HG03457 (cell line): ENCODE results near the gene GALR2.
A peak's percentile ranks its signal among the peaks of the same experiment; 100 is the strongest.

Source experiments
- ATAC-seq: cut with Tn5 transposase; IDR thresholded peaks from one replicate; pipeline ENCODE4 v1.9.1; 2021; ENCODE audit warnings: moderate number of reproducible peaks; ENCODE audit not compliant: unreplicated experiment

Gene GALR2

DNA sequence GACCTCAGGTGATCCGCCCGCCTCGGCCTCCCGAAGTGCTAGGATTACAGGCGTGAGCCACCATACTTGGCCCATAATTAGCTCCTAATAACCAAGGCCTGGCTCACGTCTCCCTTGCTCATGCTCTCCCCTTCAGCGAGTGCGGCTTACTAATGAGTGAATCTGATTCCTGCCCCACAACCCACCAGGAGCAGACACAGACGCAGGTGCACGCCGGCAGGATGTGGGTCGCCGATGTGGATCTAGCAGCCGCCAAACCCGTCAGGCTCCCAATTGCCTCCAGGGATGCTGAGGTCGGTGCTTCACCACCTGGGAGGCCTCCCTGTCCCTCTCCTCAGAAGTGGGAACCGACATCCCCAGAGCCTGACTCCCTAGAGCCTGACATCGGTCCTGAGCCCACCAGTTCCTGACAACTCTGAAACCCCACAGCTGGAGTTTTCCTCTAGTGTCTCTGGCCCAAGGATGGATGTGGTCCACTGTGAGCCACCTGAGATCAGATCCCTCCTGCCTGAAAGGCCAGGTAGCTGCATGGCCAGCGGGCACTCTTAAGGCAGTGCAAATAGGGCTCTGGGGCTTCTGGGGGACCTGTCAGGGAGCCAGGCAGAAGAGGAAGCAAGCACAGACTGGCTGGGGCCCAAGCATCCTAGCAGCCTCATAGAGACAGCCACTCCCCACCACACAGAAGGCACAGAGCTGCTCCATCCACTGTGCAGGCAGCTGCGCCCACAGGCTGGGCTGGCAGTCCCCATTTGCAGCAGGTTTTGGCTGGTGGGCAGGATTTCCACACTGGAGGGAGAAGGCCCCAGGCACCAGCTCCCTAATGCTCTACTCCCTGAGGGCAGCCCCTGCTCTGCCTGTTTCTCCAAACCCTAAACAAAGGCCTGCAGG is 18.2 kb downstream of the GALR2 start:
- ATAC-seq = no peak

DNA sequence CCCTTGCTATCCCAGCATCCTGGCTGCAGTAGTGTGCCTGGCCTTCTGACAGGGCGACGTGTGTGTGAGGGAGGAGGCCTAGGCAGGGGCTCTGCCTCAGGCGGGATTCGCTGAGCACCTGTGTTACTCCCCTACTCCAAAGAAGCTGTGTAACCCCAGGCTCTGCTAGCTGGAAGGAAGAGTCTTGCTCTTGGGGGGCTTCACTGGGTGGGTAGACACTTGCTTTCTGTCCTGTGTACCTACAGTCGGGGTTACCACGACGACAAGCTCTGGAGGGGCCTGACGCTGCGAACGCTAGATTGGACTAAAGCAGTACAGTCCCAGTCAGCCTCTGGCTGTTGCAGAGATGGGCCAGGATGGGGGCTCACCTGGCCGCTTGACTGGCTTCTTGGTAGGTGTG is 19.5 kb downstream of the GALR2 start:
- ATAC-seq = no peak

DNA sequence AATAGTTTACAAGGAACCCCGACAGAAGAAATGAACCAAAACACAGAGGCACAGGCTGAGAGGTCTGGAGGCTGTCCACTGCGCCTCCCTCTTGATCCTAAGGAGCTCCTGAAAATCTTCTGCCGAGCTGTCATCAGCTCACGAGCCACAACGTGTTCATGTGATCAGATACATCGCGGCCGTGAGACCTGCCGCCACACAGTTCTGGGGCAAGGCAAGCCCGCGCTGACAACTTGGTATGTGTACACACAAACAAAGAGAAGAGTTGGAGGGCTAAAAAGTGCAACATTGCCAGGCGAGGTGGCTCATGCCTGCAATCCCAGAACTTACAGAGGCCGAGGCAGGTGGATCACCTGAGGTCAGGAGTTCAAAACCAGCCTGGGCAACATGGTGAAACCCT is 21.4 kb downstream of the GALR2 start:
- no peak for ATAC-seq

DNA sequence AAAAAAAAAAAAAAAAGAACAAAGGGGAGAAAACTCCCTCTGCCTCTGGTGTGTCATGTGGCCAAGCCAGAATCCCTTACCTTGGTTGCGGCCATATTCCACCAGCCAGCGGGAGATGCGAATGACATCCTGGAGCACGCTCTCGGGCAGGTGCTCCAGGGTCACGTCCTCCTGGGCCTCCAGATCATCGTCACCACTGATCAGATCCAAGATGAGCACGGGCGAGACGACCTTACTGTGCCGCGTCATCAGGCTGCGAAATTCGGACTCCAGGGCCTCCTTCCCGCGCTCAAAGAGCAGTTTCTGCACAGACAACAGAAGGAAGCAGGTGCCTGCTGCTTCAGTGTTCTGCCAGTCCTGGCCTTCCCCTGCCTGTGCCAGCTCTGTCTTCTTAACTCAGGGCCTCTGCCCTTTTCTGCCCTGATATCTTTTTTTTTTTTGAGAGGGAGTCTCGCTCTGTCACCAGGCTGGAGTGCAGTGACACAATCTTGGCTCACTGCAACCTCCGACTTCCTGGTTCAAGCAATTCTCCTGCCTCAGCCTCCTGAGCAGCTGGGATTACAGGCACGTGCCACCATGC is 23.2 kb downstream of the GALR2 start:
- no peak for ATAC-seq

DNA sequence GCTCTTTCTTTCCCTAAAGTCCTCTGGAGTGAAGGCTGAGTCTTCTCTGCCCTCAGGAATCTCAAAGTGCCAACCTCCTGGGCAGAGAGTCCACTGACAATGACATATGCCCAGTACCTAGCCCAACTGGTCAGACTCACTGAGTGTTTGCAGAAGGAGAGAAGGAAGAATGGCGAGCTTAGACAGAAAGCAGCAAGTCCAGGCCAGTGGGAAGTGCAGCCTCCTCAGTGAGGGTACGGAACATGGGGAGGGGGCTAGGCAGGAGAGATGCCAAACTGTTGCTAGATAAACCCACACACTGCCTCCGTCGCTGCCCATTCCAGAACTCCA is 28.3 kb downstream of the GALR2 start:
- no peak for ATAC-seq

DNA sequence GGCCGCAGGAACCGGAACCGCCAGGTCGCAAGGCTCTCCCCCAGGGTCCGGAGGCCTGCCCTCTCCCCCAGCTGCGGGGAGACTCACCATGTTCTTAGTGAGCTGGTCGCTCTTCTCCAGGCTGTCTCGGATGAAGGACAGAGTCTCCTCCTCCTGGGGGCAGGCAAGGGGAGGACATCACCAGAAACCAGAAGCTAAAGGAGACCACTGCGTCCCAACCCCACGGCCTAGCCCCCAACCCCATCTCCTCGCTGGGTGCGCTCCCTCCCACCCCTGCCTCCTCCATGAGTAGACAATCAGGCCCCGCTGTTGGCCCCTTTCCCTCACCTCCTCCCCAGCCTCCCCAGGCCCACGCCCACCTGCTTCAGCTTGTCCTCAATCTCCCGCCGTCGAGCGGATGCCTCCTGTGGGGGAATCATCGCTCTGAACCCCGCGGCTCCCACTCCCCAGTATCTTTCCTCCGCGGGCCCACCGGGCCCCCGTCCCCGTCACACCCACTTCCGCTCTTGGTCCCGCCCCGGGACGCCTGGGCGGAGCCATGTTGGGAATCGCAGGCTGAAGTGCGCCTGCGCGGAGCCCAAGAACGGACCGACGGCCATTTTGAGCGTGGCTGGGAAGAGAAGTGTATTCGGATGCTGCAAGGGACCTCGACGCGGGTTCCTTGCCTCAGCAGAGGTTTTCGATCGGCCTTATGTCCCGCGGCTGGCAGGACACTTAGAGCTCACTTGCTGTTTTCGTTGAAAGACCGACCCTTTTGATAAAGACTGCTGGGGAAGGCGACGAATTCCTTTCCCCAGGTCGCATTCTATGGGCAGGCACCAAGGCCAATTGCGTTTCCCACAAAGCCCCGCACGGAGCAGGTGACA is 28.9 kb downstream of the GALR2 start, which contains the start of gene EXOC7:
TSS of gene EXOC7 (minus strand) at position 514 of the 866 bp plus-strand sequence. CDS start at position 419, 95 bp downstream.
- ATAC-seq = peak; percentile 78

DNA sequence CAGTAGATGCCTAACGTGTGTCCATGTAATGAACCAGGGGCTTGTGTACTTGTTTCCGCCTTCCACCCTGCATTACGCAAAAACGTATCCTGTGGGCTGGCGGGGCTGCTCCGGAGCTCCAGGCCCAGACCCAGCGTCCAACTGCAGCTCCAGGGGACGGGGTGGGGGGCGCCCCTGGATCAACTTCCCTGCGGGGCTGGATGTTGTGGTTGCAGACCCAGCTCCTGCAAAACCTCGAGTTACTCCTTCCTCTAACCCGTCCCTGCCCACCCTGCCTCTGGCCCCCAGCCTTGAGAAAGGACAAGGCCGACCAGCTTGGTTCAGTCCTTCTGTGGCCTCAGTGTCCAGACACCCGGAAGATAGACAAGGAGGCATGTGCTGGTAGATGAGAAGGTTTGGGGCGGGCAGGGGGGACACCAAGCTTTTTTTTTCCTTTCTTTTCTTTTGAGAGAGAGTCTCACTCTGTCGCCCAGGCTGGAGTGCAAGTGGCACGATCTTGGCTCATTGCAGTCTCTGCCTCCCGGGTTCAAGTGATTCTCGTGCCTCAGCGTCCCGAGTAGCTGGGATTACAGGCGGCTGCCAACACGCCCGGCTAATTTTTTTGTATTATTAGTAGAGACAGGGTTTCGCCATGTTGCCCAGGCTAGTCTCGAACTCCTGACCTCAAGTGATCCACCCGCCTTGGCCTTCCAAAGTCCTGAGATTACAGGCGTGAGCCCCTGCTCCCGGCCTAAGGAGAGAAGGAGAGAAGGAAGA is 29.7 kb downstream of the GALR2 start:
- ATAC-seq = no peak

DNA sequence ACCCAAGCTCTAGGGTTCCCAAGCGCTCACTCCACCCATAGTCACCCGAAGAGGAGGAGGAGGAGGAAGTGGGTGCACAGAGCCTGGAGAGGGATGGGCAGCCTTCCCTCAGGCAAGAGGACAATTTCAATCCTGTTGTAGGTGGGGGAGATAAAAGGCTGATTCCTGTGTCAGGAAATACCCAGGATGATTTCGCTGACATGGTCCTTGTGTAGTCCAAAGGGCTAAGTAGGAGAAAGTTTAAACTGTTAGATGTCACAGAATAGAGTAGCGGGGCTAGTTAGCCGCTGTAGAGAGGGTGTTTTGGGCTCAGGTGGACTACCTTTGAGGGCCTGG is 30.3 kb downstream of the GALR2 start:
- no peak for ATAC-seq

DNA sequence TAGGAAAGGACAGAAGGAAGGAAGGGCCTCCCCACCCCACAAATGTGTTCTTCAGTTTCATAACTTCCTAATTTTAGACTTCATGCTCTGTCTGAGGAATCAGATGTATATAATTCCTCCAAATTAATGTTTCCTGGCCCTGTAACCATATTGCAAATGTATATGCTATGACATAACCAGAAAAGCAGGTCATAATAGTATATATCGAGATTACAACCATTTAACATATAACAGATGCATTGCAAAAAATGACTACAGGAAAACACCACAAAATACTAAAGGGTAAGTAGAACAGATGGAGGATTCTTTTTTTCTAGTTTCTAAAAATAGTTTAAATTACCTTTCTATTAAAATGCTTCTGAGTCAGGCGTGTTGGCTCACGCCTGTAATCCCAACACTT is 32.1 kb downstream of the GALR2 start:
- no peak for ATAC-seq

DNA sequence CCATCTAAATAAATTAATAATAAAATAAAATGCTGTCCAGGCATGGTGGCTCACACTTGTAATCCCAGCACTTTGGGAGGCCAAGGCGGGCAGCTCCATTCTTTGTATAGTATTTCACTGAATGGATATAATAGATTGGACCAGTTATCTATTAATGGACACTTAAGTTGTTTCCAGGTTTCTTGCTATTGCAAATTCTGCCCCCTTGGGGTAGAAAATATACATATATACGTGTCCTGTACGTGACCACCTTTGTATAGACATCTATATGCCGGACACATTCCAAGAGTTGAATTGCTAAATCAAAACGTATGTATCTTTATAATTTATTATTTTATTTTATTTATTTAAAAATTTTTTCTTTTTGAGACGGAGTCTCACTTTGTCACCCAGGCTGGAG is 32.9 kb downstream of the GALR2 start:
- ATAC-seq = no peak

DNA sequence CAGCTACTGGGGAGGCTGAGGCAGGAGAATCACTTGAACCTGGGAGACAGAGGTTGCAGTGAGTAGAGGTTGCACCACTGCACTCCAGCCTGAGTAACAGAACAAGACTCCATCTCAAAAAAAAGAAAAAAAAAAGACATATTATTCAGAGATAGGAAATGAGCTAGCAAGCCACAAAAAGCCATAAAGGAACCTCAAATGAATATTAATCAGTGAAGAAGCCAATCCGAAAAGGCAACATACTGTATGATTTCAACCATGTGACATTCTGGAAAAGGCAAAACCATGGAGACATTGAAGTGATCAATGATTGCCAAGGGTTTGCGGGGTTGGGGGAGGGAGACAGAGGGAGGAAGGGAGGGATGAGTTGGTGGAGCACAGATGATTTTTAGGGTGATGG is 37.4 kb downstream of the GALR2 start:
- no peak for ATAC-seq

DNA sequence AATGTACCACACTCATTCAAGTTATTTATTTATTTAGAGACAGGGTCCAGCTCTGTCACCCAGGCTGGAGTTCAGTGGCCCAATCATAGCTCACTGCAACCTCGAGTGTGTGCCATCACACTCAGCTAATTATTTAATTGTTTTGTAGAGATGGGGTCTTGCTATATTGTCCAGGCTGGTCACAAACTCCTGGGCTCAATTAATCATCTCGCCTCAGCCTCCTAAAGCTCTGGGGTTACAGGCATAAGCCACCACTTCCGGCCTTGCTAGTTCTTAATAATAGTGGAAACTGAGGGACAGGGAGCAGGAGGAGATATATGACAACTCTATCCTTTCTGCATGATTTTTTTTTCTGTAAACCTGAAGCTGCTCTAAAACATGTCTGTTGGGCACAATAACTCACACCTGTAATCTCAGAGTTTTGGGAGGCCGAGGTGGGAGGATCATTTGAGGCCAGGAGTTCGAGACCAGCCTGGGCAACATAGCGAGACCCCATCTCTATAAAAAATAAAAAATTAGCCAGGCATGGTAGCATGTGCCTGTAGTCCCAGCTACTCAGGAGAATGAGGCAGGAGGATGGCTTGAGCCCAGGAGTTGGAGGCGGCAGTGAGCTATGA is 40.7 kb downstream of the GALR2 start:
- ATAC-seq = no peak

DNA sequence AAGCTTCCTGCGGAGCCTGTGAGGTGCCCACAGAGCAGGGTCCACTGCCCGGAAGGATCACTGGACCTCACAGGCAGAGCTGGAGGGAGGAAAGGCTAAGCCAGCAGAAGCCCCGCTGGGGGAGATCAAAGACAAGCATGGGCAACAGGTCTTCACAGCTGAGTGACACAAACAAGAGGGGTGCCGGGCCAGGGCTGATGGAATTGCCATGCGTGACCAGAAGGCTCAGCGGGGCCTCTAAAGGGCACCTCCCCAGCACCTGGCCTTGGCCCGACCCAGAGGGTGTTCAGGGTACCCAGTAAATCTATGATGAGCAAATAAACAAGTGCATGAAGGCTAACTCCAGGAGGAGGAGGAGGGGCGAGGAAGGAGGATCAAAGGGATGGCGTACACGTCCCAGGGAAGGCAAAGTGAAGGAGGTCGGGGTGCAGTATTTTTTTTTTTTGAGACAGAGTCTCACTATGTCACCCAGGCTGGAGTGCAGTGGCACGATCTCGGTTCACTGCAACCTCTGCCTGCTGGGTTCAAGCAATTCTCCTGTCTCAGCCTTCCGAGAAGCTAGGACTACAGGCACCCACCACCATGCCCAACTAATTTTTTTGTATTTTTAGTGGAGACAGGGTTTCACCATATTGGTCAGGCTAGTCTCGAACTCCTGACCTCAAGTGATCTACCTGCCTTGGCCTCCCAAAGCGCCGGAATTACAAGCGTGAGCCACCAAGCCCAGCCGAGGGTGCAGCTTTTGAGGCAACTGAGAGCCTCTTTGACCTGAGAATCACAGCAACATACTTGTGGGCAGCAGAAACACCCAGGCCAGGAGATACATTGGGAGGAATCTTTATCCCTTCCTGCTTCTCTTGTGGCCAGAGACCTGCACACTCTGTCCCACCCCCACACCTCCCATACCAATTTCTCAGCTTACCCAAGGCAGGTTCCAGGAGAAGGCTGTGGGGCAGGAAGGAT is 45.1 kb downstream of the GALR2 start:
- no peak for ATAC-seq

DNA sequence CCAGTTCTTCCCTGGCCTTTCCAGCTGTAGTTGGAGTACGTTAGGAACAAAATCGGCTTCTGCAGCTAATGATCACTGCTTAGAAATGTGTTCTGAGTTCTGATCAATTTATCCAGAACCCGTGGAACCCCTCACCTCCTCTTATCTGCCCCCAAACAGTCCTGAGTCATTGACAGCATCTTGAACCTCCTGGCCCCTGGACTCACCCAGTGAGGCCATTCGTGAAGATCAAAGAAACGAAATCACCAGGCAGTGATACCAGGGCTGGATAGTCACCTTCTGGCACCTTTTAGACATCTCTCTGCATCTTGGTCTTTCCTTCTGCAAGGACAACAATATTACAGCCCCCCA is 46.1 kb downstream of the GALR2 start:
- no peak for ATAC-seq

DNA sequence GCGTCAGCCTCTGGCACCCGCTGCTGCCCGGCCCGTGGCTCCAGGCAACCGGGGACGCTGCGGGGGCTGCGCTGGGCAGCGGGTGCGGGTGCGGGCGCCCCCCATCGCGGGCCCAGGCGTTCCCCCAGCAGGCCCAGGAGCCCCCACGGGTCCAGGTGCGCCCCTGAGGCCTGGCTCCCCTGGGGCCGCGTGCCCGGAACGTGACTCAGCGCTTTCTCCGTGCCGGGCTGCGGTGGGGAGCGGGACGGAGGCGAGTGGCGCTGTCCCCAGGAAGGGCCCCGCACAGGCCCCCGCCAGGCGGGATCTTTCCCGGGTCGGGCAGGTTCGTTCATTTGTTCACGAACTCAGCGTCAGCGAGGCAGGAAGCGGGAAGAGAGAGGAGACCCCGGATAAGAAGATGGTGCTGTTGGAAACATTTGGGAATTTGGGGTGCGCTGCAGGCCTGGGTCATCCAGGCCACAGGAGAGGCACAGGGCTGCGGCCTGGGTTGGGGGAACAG is 47.4 kb downstream of the GALR2 start:
- no peak for ATAC-seq

DNA sequence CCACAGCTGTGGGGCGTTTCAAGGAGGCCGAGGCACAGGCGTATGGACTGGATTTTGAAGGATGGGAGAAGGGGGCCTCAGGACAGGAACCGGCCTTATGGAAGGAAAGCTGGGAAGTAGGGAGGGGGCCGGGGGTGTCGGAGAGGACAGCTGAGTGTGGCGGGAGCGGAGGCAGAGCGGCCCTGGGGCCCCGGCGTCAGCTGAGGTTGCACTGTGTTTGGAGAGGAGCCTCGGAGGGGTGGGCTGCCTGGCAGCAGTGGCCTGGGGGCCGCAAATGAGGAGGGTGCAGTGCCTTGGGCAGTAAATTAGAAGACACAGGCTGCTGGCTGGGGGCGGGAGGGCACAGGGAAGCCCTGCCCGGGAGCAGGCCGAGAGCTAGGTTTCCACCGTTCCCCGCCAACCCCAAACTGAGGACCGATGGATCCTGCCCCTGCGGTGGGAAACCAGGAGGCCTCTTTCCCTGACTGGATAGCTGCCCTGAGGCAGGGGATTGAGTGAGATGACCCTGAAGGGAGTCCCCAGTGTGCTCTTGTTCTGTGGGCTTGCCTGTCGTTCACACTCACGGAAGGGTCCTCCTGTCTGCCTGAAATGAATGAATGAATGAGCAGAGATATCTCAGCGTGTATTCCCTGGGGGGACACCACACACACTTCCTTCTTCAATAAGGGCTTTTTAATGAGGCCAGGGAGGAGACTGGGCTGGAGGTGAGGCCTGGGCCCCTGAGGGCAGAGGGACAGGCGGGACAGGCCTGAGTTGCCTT is 48.0 kb downstream of the GALR2 start:
- no peak for ATAC-seq

DNA sequence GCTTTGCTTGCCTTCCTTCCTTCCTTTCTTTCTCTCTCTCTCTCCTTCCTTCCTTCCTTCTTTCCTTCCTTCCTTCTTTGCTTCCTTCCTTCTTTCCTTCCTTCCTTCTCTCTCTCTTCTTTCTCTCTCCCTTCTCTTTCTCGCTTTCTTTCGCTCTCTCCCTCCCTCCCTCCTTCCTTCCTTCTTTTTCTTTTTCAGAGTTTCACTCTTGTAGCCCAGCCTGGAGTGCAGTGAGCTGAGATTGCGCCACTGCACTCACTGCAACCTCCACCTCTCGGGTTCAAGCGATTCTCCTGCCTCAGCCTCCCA is 48.6 kb downstream of the GALR2 start:
- ATAC-seq = no peak

DNA sequence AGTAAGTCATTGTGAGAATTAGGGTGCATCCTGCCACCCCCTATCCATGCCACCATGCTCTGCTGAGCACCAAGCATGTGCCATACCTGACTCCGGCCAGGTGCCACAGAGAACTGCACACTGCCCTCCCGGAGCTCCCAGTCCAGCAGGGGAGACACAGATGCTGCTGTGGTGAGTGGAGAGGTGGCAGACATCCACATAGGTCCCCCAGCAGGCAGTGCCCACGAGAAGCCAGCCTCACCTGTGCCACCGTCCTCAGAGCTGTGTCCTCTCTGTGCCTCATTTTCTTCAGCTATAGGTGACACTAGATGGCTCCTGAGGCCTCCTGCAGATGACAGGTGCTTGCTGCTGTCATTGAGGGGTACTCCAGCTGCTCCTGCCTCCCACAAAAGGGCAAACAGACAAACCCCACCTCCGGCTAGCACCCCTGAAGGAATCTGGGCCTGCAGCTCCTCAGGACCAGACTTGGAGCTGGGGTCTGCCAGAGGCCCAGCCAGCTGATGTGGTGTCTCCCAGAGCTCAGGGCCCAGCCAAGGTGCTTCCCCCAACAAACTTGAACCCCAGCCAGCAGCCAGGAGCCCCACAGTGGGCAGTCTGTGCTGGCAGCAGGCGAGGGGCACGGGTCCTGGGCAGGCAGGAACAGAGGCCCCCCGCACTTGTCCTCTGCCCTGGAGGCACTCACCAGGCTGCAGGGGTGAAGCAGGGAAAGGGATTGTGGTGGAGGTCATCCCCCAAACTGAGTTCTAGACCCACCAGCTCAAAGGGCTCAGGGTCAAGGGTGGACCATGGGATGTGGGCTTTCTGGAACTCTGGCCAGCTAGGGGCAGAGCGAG is 49.4 kb downstream of the GALR2 start:
- no peak for ATAC-seq
